Measurements from ENCODE around the gene EDEM2.
"Not testable (repeated sequence)": the region's sequence is repeated elsewhere in the genome, so short reads cannot be mapped to it uniquely, and the experiment has no call there.

The EDEM2 gene

GRCh38 chr20:35077872-35078271 lies 69.3 kb downstream of the EDEM2 start:
- no peak for TF ChIP-seq CTCF (conservative IDR thresholded peaks at IDR 0.05; ENCODE audit: low read depth, low read length)
- no peak overlapping the region for H3K4me3 ChIP-seq (ENCODE audit: low read length)
- no peak for DNase-seq (ENCODE audit: low read depth)

- no peak for DNase-seq (ENCODE audit: low read depth)
- TF ChIP-seq CTCF (conservative IDR thresholded peaks at IDR 0.05; ENCODE audit: low read depth, low read length), result no peak
- no peak overlapping the region for H3K4me3 ChIP-seq (ENCODE audit: low read length)
Measured at GRCh38 chr20:35077341-35077740, 69.8 kb downstream of the EDEM2 start.

GRCh38 chr20:35071436-35072153 lies 75.5 kb downstream of the EDEM2 start:
- not testable (repeated sequence) for H3K4me3 ChIP-seq (ENCODE audit: low read length); DNase-seq (ENCODE audit: low read depth)

- TF ChIP-seq CTCF (conservative IDR thresholded peaks at IDR 0.05; ENCODE audit: low read depth, low read length), result no peak
- no peak for DNase-seq (ENCODE audit: low read depth)
- H3K4me3 ChIP-seq (ENCODE audit: low read length), result no peak overlapping the region
Measured at GRCh38 chr20:35066194-35066593, 80.9 kb downstream of the EDEM2 start.

Data from retinal pigment epithelial cell (primary cell).